Heart right ventricle (tissue), 16 donors: ENCODE measurements around the gene TNF. TPM values are rescaled to one million over a fixed set of nuclear protein-coding genes. Genes with fewer than 3 reads are reported as not detected.
A peak's percentile ranks its signal among the peaks of the same experiment; 100 is the strongest.

Source experiments
- ATAC-seq, 8 donors: fragments of 200-7000 bp; cut with Tn5 transposase; one replicate each; pipeline ENCODE4 v1.9.1; 2020; ENCODE audit warnings: mild to moderate bottlenecking in 8 of 8, moderate library complexity in 8 of 8, moderate number of reproducible peaks in 1 of 8
- DNase-seq, 2 donors: peaks; one replicate each; pipeline ENCODE4 v3.0.0-alpha.2; 2020
- H3K27ac ChIP-seq, 10 donors: fragments of 200-600 bp; sonication (generic) in 2 of 10; one replicate each; pipeline versions ENCODE4 v1.5.0 to v1.8.0; 2020 to 2022; ENCODE audit warnings: mild to moderate bottlenecking in 3 of 10
- H3K27me3 ChIP-seq, 7 donors: fragments of 200-600 bp; one replicate each; pipeline ENCODE4 v1.8.0; 2021 to 2022; ENCODE audit warnings: mild to moderate bottlenecking in 2 of 7
- H3K36me3 ChIP-seq, 9 donors: fragments of 200-600 bp; sonication (generic) in 1 of 9; one replicate each; pipeline versions ENCODE4 v1.5.0 to v1.8.0; 2020 to 2022; ENCODE audit warnings: mild to moderate bottlenecking in 2 of 9
- H3K4me1 ChIP-seq, 9 donors: fragments of 200-600 bp; sonication (generic) in 1 of 9; one replicate each; pipeline versions ENCODE4 v1.5.0 to v1.8.0; 2020 to 2022; ENCODE audit warnings: mild to moderate bottlenecking in 4 of 9
- H3K4me3 ChIP-seq, 10 donors: fragments of 200-600 bp; sonication (generic) in 2 of 10; one replicate each; pipeline versions ENCODE4 v1.5.0 to v1.8.0; 2020 to 2022; ENCODE audit warnings: mild to moderate bottlenecking in 7 of 10, moderate library complexity in 2 of 10
- H3K9me3 ChIP-seq, 11 donors: fragments of 200-600 bp in 10 of 11; sonication (generic) in 2 of 11; one replicate each; pipeline versions ENCODE4 v1.5.0 to v1.8.0; 2013 to 2022; ENCODE audit warnings: mild to moderate bottlenecking in 2 of 11, control low read depth in 1 of 11, moderate library complexity in 1 of 11
- CTCF ChIP-seq, 9 donors: fragments of 200-600 bp; sonication (generic) in 2 of 9; IDR thresholded peaks; one replicate each; pipeline versions ENCODE4 v1.5.0 to v1.8.0; 2021 to 2022; ENCODE audit warnings: antibody characterized with exemption in 9 of 9, mild to moderate bottlenecking in 5 of 9, moderate library complexity in 1 of 9
- WGBS, 2 donors: extraction: QIAGEN DNeasy Blood & Tissue Kit; methylation state at CpG; one replicate each; pipeline ENCODE4 v1.1.7; 2013; ENCODE audit warnings: inconsistent platforms in 1 of 2; 5-methylcytosine and 5-hydroxymethylcytosine counted together
- intact Hi-C, 10 donors: fragments of 100-400 bp; cut with DNase I; formaldehyde crosslinking; loops; one replicate each; pipeline versions ENCODE4 v1.11.1 to v1.14.2; 2022
- long read RNA-seq, 3 donors: library from polyadenylated mRNA; unstranded; transcript quantifications; one replicate each; pipeline ENCODE4 v2.0.0, GENCODE V29; 2020 to 2021
- polyA plus RNA-seq, 2 donors: library from polyadenylated mRNA; stranded (reverse); fragments of 200-250 nt; gene quantifications; one replicate each; pipeline ENCODE4 v1.2.3, GENCODE V29; 2013
- total RNA-seq, 10 donors: library from RNA; stranded (reverse); fragmentation: NEBNext Ultra II Directional in 3 of 10; extraction: Animal tissue kit (Norgen Biotek cat#: 25700) in 3 of 10; gene quantifications; one replicate each; pipeline versions ENCODE4 v1.2.1 to v1.2.4, GENCODE V29; 2021 to 2023
- donor health status: Arrhythmogenic right ventricular cardiomyopathy.
- donor health status: ischemic (EF 13 %, LVEDD 7.1; RV severe dilation, severe dysfunction).
- donor health status: healthy with polysubstance abuse.
- donor health status: DM: no; HTN: yes; CAD: no.
- donor health status: DM: no; HTN: no; CAD: no.
- donor health status: ischemic (EF 25% LVEDD 6.9; RV normal size, moderate dysfunction).
- donor health status: ischemic (EF 25% LVEDD 5.7; RV mildly dilated, moderate dysfunction).
- donor health status: healthy.
- donor health status: DM: yes; HTN: yes; CAD: no.
- donor health status: Ischemic cardiomyopathy.
- donor health status: ischemic (EF 35%, LVEDD 5.7; RV mildly dilated, moderate dysfunction).
- donor health status: nonischemic (EF 11% LVEDD 7.7; RV severe dilation, severe dysfunction).
- donor health status: DM: yes; HTN: yes; CAD: no.
- donor health status: PGD.
- donor health status: ischemic (EF 29% LVEDD 5.4; RV normal size, mild dysfunction).
- donor health status: nonischemic (EF 23%, LVEDD 6.1; RV moderate dilation, normal function).

The TNF gene
- total RNA-seq = 1 to 10 TPM in 2 of 10 donors, under 1 TPM in 7, not detected in 1; 0.33 to 3.0 (median 0.61) TPM
- polyA plus RNA-seq = under 1 TPM; 0.16 to 0.51 TPM
- long read RNA-seq, donor 1, partial matches to known transcripts = 0 of 1 reads
- long read RNA-seq, donor 1, other reads (novel, unspliced or antisense) = 0 of 1 reads
- long read RNA-seq, donor 2, partial matches to known transcripts = 1 of 1 reads
- long read RNA-seq, donor 2, other reads (novel, unspliced or antisense) = 0 of 1 reads
- long read RNA-seq, donor 3 = 0 reads

- 52 to 64% methylated on average over 19 of the region's 19 CpGs for WGBS, 2 donors
- peaks cover 0 to 19% (median 0%) of the 10 kb centered on the region in 9 donors for H3K36me3 ChIP-seq
- intact Hi-C loops = no loop called here
Observed at GRCh38 chr6:31575335-31575901, at the start of gene TNF. Gene TNF (plus strand): TSS chr6:31575565. CDS start chr6:31575742, 177 bp downstream.

GRCh38 chr6:31525932-31526591 lies 49.3 kb upstream of the TNF start:
- no peak for TF ChIP-seq CTCF (IDR thresholded peaks at IDR 0.05)
- H3K27ac ChIP-seq = peak overlapping the region in 1 of 10 donors; percentile 46
- intact Hi-C loops = no loop called here
- H3K27me3 ChIP-seq = no peaks in the 10 kb centered on the region
- peaks cover 0 to 12% (median 0%) of the 10 kb centered on the region in 9 donors for H3K4me1 ChIP-seq
- no peaks in the 10 kb centered on the region for H3K9me3 ChIP-seq
- WGBS, 2 donors = 62 to 64% methylated on average over 4 of the region's 4 CpGs
- ATAC-seq (peak in 5 of 8 donors; percentile 20 to 62 (median 39)), DNase-seq (no peak)
- H3K4me3 ChIP-seq = no peak overlapping the region
- H3K36me3 ChIP-seq = peaks cover 0 to 18% (median 17%) of the 10 kb centered on the region in 9 donors

More at GRCh38 chr6:31575335-31575901, at the start of gene TNF:
- Histone ChIP-seq H3K27ac (peak within 1 kb of the TSS; percentile 45 to 90 (median 74)), H3K4me3 (peak within 1 kb of the TSS in 9 of 10 donors; percentile 29 to 65 (median 56)), H3K4me1 (peaks cover 0 to 50% (median 5%) of the 10 kb centered on the region in 9 donors), H3K27me3 (peaks cover 0 to 11% (median 0%) of the 10 kb centered on the region in 7 donors), H3K9me3 (no peaks in the 10 kb centered on the region)
- TF ChIP-seq CTCF (IDR thresholded peaks at IDR 0.05) = no peak
- DNase-seq (peak in 1 of 2 donors; percentile 66), ATAC-seq (peak in 7 of 8 donors; percentile 30 to 88 (median 69))

- Histone ChIP-seq H3K27me3 (no peaks in the 10 kb centered on the region), H3K27ac (no peak overlapping the region), H3K4me3 (no peak overlapping the region), H3K9me3 (no peaks in the 10 kb centered on the region), H3K36me3 (peaks cover 0 to 41% (median 31%) of the 10 kb centered on the region in 9 donors), H3K4me1 (peaks cover 0 to 23% (median 3%) of the 10 kb centered on the region in 9 donors)
- TF ChIP-seq CTCF (IDR thresholded peaks at IDR 0.05) = no peak
- DNase-seq (no peak), ATAC-seq (no peak)
- intact Hi-C loops = no loop called here
- 88 to 89% methylated on average over 4 of the region's 4 CpGs for WGBS, 2 donors
Observed at GRCh38 chr6:31528307-31528777, 47.0 kb upstream of the TNF start.

- DNase-seq = no peak
- H3K36me3 ChIP-seq = peaks cover 0 to 46% (median 36%) of the 10 kb centered on the region in 9 donors
- no peak within 1 kb of the TSS for H3K4me3 ChIP-seq
- no peaks in the 10 kb centered on the region for H3K27me3 ChIP-seq
- 61 to 68% methylated on average over 7 of the region's 7 CpGs for WGBS, 2 donors
- no peak for TF ChIP-seq CTCF (IDR thresholded peaks at IDR 0.05)
- ATAC-seq = peak in 4 of 8 donors; percentile 15 to 48 (median 36)
- intact Hi-C loops = no loop called here
- H3K9me3 ChIP-seq = no peaks in the 10 kb centered on the region
- H3K4me1 ChIP-seq = peaks cover 0 to 23% (median 3%) of the 10 kb centered on the region in 9 donors
- no peak within 1 kb of the TSS for H3K27ac ChIP-seq
Observed at GRCh38 chr6:31528821-31529328, 46.5 kb upstream of the TNF start, which contains the start of gene MCCD1. Gene MCCD1 (plus strand): TSS chr6:31528962. CDS start chr6:31529015, 53 bp downstream.
